Thoracic aorta (tissue), 2 donors: ENCODE results near the gene C12orf57. TPM values are rescaled to one million over a fixed set of nuclear protein-coding genes. Genes with fewer than 3 reads are reported as not detected.

Experiments
- ATAC-seq: fragments of 150-250 bp; one replicate; pipeline ENCODE4 v1.8.0; 2017; ENCODE audit warnings: low read depth; ENCODE audit not compliant: insufficient number of reproducible peaks, low FRiP score
- DNase-seq: peaks from one replicate; pipeline ENCODE4 v3.0.0-alpha.2; 2020; ENCODE audit warnings: low spot score
- H3K27ac ChIP-seq, 2 donors: fragments of 200-600 bp; sonication (generic); 1 replicate in 1 of 2; 2 replicates in 1 of 2; pipeline ENCODE4 v1.5.1; 2016; ENCODE audit warnings: mild to moderate bottlenecking in 2 of 2, moderate library complexity in 2 of 2
- H3K27me3 ChIP-seq: fragments of 200-600 bp; sonication (generic); replicated peaks from 2 replicates; pipeline ENCODE4 v1.6.0; 2016; ENCODE audit warnings: mild to moderate bottlenecking; ENCODE audit not compliant: insufficient read depth
- H3K36me3 ChIP-seq: fragments of 200-600 bp; sonication (generic); one replicate; pipeline ENCODE4 v1.5.1; 2016
- H3K4me1 ChIP-seq, 2 donors: fragments of 200-600 bp; sonication (generic); 1 replicate in 1 of 2; 2 replicates in 1 of 2; pipeline versions ENCODE4 v1.5.1 to v1.6.0; 2016; ENCODE audit warnings: low read depth in 2 of 2, mild to moderate bottlenecking in 1 of 2; ENCODE audit not compliant: control insufficient read depth in 1 of 2
- H3K4me3 ChIP-seq: fragments of 200-600 bp; sonication (generic); 2 replicates; pipeline ENCODE4 v1.5.1; 2016; ENCODE audit warnings: mild to moderate bottlenecking
- H3K9me3 ChIP-seq: fragments of 200-600 bp; sonication (generic); 2 replicates; pipeline ENCODE4 v1.5.1; 2016
- total RNA-seq, 2 donors: library from RNA; depleted of rRNA; stranded (reverse); fragments of >200 nt; gene quantifications; one replicate each; pipeline versions ENCODE4 v1.1.0 to v1.2.3, GENCODE V29; 2016
- TF ChIP-seq, protein P1 (sequence below): fragments of 200-600 bp; sonication (generic); IDR thresholded peaks from one replicate; pipeline ENCODE4 v1.5.1; 2019; ENCODE audit warnings: antibody characterized with exemption

C12orf57 gene
- total RNA-seq, 2 donors from 2014 or later: 370 to 416 TPM

DNA sequence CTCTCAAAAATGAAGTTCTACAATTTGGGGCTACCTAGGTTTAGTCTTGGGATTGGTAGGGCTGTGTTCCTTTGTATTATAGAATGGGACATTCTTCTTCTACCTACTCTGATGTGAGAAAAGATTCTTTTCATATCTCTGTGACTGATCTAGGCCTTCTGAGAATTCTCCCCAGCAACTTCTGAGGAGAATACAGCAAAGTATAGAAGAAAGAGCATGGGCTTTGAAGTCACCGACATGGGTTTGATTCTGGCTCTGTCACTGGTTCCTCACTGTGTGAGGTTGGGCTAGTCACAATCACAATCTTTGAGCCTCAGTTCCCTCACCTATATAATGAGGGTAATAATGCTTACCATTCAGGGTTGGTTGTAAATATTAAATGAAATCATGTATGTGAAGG is 11.1 kb upstream of the C12orf57 start:
- Histone ChIP-seq H3K4me1 (peaks cover 23 to 62% of the 10 kb centered on the region in 2 donors), H3K36me3 (peaks cover 23% of the 10 kb centered on the region), H3K4me3 (no peak overlapping the region), H3K9me3 (no peaks in the 10 kb centered on the region), H3K27me3 (no peaks in the 10 kb centered on the region), H3K27ac (peak overlapping the region in 1 of 2 donors; percentile 4)
- DNase-seq (no peak), ATAC-seq (no peak)
- TF ChIP-seq, protein P1, sequence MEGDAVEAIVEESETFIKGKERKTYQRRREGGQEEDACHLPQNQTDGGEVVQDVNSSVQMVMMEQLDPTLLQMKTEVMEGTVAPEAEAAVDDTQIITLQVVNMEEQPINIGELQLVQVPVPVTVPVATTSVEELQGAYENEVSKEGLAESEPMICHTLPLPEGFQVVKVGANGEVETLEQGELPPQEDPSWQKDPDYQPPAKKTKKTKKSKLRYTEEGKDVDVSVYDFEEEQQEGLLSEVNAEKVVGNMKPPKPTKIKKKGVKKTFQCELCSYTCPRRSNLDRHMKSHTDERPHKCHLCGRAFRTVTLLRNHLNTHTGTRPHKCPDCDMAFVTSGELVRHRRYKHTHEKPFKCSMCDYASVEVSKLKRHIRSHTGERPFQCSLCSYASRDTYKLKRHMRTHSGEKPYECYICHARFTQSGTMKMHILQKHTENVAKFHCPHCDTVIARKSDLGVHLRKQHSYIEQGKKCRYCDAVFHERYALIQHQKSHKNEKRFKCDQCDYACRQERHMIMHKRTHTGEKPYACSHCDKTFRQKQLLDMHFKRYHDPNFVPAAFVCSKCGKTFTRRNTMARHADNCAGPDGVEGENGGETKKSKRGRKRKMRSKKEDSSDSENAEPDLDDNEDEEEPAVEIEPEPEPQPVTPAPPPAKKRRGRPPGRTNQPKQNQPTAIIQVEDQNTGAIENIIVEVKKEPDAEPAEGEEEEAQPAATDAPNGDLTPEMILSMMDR: no peak

DNA sequence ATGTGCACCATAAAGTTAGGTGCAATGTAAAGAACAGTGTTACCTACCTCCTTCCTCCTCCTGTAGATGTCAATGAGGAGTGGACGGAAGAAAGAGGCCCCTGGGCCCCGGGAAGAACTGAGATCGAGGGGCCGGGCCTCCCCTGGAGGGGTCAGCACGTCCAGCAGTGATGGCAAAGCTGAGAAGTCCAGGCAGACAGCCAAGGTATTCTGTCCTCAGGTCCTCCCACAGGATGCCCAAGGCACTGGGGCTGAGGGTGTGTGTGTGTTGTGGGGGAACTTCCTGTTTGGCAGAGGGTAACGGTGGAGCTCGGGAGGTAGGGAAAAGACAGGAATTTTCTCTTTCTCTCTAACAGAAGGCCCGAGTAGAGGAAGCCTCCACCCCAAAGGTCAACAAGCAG is 9.7 kb upstream of the C12orf57 start:
- no peak overlapping the region for H3K4me3 ChIP-seq
- H3K9me3 ChIP-seq: no peaks in the 10 kb centered on the region
- H3K4me1 ChIP-seq: peaks cover 28 to 72% of the 10 kb centered on the region in 2 donors
- H3K27me3 ChIP-seq: no peaks in the 10 kb centered on the region
- TF ChIP-seq, protein P1: no peak
- no peak for ATAC-seq
- H3K27ac ChIP-seq: peak overlapping the region; percentile 4 to 46
- DNase-seq: no peak
- H3K36me3 ChIP-seq: peaks cover 23% of the 10 kb centered on the region

DNA sequence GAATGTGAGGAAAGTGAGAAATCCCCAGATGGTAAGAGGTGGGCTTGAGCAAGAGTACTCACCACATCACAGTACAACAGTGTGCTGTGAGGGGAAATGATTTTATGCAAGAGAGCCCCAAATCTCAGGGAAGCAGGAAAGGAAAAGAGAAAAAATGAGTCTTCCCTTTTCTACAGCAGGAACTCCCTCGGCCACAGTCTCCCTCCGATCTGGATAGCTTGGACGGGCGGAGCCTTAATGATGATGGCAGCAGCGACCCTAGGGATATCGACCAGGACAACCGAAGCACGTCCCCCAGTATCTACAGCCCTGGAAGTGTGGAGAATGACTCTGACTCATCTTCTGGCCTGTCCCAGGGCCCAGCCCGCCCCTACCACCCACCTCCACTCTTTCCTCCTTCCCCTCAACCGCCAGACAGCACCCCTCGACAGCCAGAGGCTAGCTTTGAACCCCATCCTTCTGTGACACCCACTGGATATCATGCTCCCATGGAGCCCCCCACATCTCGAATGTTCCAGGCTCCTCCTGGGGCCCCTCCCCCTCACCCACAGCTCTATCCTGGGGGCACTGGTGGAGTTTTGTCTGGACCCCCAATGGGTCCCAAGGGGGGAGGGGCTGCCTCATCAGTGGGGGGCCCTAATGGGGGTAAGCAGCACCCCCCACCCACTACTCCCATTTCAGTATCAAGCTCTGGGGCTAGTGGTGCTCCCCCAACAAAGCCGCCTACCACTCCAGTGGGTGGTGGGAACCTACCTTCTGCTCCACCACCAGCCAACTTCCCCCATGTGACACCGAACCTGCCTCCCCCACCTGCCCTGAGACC is 8.2 kb upstream of the C12orf57 start:
- ATAC-seq (no peak), DNase-seq (no peak)
- Histone ChIP-seq H3K36me3 (peaks cover 23% of the 10 kb centered on the region), H3K27ac (peak overlapping the region in 1 of 2 donors; percentile 4), H3K4me1 (peaks cover 21 to 63% of the 10 kb centered on the region in 2 donors), H3K27me3 (no peaks in the 10 kb centered on the region), H3K4me3 (no peak overlapping the region), H3K9me3 (no peaks in the 10 kb centered on the region)
- TF ChIP-seq, protein P1: no peak

DNA sequence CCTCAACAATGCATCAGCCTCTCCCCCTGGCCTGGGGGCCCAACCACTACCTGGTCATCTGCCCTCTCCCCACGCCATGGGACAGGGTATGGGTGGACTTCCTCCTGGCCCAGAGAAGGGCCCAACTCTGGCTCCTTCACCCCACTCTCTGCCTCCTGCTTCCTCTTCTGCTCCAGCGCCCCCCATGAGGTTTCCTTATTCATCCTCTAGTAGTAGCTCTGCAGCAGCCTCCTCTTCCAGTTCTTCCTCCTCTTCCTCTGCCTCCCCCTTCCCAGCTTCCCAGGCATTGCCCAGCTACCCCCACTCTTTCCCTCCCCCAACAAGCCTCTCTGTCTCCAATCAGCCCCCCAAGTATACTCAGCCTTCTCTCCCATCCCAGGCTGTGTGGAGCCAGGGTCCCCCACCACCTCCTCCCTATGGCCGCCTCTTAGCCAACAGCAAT is 7.6 kb upstream of the C12orf57 start:
- Histone ChIP-seq H3K4me3 (no peak overlapping the region), H3K9me3 (no peaks in the 10 kb centered on the region), H3K27ac (peak overlapping the region; percentile 76 to 80), H3K27me3 (no peaks in the 10 kb centered on the region), H3K36me3 (peaks cover 23% of the 10 kb centered on the region), H3K4me1 (peaks cover 17 to 56% of the 10 kb centered on the region in 2 donors)
- TF ChIP-seq, protein P1: no peak
- ATAC-seq (no peak), DNase-seq (no peak)

DNA sequence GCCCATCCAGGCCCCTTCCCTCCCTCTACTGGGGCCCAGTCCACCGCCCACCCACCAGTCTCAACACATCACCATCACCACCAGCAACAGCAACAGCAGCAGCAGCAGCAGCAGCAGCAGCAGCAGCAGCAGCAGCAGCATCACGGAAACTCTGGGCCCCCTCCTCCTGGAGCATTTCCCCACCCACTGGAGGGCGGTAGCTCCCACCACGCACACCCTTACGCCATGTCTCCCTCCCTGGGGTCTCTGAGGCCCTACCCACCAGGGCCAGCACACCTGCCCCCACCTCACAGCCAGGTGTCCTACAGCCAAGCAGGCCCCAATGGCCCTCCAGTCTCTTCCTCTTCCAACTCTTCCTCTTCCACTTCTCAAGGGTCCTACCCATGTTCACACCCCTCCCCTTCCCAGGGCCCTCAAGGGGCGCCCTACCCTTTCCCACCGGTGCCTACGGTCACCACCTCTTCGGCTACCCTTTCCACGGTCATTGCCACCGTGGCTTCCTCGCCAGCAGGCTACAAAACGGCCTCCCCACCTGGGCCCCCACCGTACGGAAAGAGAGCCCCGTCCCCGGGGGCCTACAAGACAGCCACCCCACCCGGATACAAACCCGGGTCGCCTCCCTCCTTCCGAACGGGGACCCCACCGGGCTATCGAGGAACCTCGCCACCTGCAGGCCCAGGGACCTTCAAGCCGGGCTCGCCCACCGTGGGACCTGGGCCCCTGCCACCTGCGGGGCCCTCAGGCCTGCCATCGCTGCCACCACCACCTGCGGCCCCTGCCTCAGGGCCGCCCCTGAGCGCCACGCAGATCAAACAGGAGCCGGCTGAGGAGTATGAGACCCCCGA is 7.0 kb upstream of the C12orf57 start:
- Histone ChIP-seq H3K36me3 (peaks cover 23% of the 10 kb centered on the region), H3K27me3 (no peaks in the 10 kb centered on the region), H3K9me3 (no peaks in the 10 kb centered on the region), H3K27ac (peak overlapping the region; percentile 76 to 80), H3K4me1 (peaks cover 13 to 50% of the 10 kb centered on the region in 2 donors), H3K4me3 (peak overlapping the region; percentile 79)
- TF ChIP-seq, protein P1: no peak
- no peak for ATAC-seq
- DNase-seq: no peak
